GM10266 (cell line): ENCODE data around the gene OSBPL6.

Experiments used
- DNase-seq: peaks from one replicate; pipeline ENCODE4 v3.0.0; 2012; ENCODE audit errors: extremely low spot score
- CTCF ChIP-seq: IDR thresholded peaks from 2 replicates; pipeline ENCODE4 v1.5.1; 2012; ENCODE audit warnings: mild to moderate bottlenecking, low read depth; ENCODE audit not compliant: control insufficient read depth, insufficient read depth; ENCODE audit errors: missing control alignments

The OSBPL6 gene

GRCh38 chr2:178271094-178271493 lies 76.8 kb downstream of the OSBPL6 start:
- no peak for TF ChIP-seq CTCF
- no peak for DNase-seq

GRCh38 chr2:178271629-178272333 lies 77.5 kb downstream of the OSBPL6 start:
- TF ChIP-seq CTCF: no peak
- no peak for DNase-seq

- no peak for DNase-seq
- TF ChIP-seq CTCF: no peak
Measured at GRCh38 chr2:178273787-178274360, 79.6 kb downstream of the OSBPL6 start.

GRCh38 chr2:178275600-178275999 lies 81.3 kb downstream of the OSBPL6 start:
- DNase-seq: no peak
- no peak for TF ChIP-seq CTCF

GRCh38 chr2:178277741-178278197 lies 83.5 kb downstream of the OSBPL6 start:
- DNase-seq: no peak
- no peak for TF ChIP-seq CTCF

- DNase-seq: no peak
- no peak for TF ChIP-seq CTCF
Measured at GRCh38 chr2:178279142-178279541, 84.8 kb downstream of the OSBPL6 start.

- DNase-seq: no peak
- no peak for TF ChIP-seq CTCF
Measured at GRCh38 chr2:178279636-178280035, 85.3 kb downstream of the OSBPL6 start.
